ENCODE results near the gene UQCC3. TPM values are rescaled to one million over a fixed set of nuclear protein-coding genes. Genes with fewer than 3 reads are reported as not detected.

Gene UQCC3
- polyA plus RNA-seq, 1 of the 3 experiments (the other 2 are of a cell fraction): 24.8 TPM

DNA sequence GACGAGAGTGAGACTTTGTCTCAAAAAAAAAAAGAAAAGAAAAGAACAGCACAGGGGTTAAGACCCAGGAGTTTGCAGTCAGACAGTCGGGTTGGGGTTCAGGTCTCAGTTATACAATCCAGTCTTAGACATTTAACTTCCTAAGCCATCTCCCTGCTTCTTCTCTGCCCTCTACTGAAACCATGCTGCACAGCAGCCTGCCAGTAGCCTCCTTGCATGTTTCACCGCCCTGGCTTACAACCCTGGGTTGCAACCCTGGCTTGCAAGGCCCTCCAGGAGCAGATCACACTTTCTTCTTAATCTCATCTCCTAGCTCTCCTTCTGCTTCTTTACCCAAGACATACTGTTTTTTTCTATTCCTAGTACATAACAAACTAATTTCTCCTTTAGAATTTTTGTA lies 43.8 kb upstream of the UQCC3 start:
- CTCF ChIA-PET: interaction anchor here (1.4 kb wide), 1 partner anchor 203 kb away, joined by 3 read pairs; no protein-coding TSS in a partner anchor
- peaks cover 19% of the 10 kb centered on the region for H3F3A ChIP-seq (replicated peaks; ENCODE audit: insufficient read depth)
- TF ChIP-seq FOXM1 (IDR thresholded peaks at IDR 0.05; ENCODE audit: low read depth) (no peak), TCF12 (IDR thresholded peaks at IDR 0.05) (no peak), RXRA (IDR thresholded peaks at IDR 0.05; ENCODE audit: borderline replicate concordance, low read depth) (no peak), RAD21 (IDR thresholded peaks at IDR 0.05; ENCODE audit: low read length) (0 out of 2 replicates have a peak, but pooled peaks have one; percentile 19)
- TF ChIP-seq, protein P1, sequence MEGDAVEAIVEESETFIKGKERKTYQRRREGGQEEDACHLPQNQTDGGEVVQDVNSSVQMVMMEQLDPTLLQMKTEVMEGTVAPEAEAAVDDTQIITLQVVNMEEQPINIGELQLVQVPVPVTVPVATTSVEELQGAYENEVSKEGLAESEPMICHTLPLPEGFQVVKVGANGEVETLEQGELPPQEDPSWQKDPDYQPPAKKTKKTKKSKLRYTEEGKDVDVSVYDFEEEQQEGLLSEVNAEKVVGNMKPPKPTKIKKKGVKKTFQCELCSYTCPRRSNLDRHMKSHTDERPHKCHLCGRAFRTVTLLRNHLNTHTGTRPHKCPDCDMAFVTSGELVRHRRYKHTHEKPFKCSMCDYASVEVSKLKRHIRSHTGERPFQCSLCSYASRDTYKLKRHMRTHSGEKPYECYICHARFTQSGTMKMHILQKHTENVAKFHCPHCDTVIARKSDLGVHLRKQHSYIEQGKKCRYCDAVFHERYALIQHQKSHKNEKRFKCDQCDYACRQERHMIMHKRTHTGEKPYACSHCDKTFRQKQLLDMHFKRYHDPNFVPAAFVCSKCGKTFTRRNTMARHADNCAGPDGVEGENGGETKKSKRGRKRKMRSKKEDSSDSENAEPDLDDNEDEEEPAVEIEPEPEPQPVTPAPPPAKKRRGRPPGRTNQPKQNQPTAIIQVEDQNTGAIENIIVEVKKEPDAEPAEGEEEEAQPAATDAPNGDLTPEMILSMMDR (IDR thresholded peaks at IDR 0.05): 0 out of 2 replicates have a peak, but pooled peaks have one; percentile 9

DNA sequence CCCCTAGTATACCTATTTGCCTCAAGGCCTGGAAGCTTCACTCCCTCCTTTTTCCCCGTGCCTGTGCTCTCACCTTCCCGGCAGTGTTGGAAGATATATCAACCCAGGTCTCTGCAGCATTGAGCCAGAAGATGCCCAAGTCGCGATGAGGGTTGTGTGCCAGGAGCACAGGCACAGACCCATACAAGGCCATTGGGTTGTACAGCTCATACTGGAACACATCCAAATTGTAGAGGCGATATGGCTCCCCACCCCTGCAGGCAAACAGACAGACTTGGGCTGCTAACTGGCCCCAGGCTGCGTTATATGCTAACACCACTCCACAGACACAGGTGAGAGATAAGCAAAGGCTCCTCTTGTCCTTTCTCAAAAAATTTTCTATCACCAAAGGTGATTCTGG lies 39.0 kb upstream of the UQCC3 start:
- TF ChIP-seq ELF1 (IDR thresholded peaks at IDR 0.05) (no peak), SMC3 (IDR thresholded peaks at IDR 0.05; ENCODE audit: low read depth, low read length) (no peak), TEAD4 (IDR thresholded peaks at IDR 0.05; ENCODE audit: borderline replicate concordance, insufficient read depth) (no peak), JUND (IDR thresholded peaks at IDR 0.05) (no peak)
- TF ChIP-seq, protein P1 (IDR thresholded peaks at IDR 0.05): no peak
- no peaks in the 10 kb centered on the region for H3K9me2 ChIP-seq
- no peak overlapping the region for H3K27ac ChIP-seq (ENCODE audit: low read depth in 2 of 2, low read length in 1 of 2)
- H3K4me3 ChIP-seq (ENCODE audit: low read depth in 2 of 2, low read length in 1 of 2): no peak overlapping the region
- peaks cover 4% of the 10 kb centered on the region for H3F3A ChIP-seq (replicated peaks; ENCODE audit: insufficient read depth)
- 97% methylated on average over 6 of the region's 6 CpGs for WGBS (ENCODE audit: low lambda C conversion rate)
- H3K27me3 ChIP-seq (ENCODE audit: insufficient read depth): no peaks in the 10 kb centered on the region
- DNase-seq: no peak
- peaks cover 19% of the 10 kb centered on the region; the same call in 1 of the 2 replicates for H3K79me2 ChIP-seq (ENCODE audit: insufficient read depth)
- no peaks in the 10 kb centered on the region for H3K4me1 ChIP-seq (ENCODE audit: control insufficient read depth in 1 of 2, insufficient read depth in 2 of 2, low read depth in 1 of 2, low read length in 1 of 2)
- H3K9me3 ChIP-seq: no peaks in the 10 kb centered on the region
- no peaks in the 10 kb centered on the region for H4K20me1 ChIP-seq (ENCODE audit: insufficient read depth)
- no peak overlapping the region for H2AFZ ChIP-seq (ENCODE audit: low read depth)
- H3K36me3 ChIP-seq (replicated peaks in 1 of 2; ENCODE audit: control insufficient read depth in 1 of 2, insufficient read depth in 2 of 2, low read length in 1 of 2): peaks cover 51 to 67% of the 10 kb centered on the region in 2 experiments
- no peak overlapping the region for H3K4me2 ChIP-seq
- no peak overlapping the region for H3K9ac ChIP-seq
- POLR2A ChIA-PET: no interaction called here
- CTCF ChIA-PET: no interaction called here

More for the DNA sequence above, 43.8 kb upstream of the UQCC3 start:
- POLR2A ChIA-PET: no interaction called here
- H3K4me2 ChIP-seq: no peak overlapping the region
- no peaks in the 10 kb centered on the region for H4K20me1 ChIP-seq (ENCODE audit: insufficient read depth)
- H3K79me2 ChIP-seq (ENCODE audit: insufficient read depth): no peaks in the 10 kb centered on the region
- H3K9me3 ChIP-seq: no peaks in the 10 kb centered on the region
- no peaks in the 10 kb centered on the region for H3K9me2 ChIP-seq
- H2AFZ ChIP-seq (ENCODE audit: low read depth): no peak overlapping the region
- DNase-seq: no peak
- no peaks in the 10 kb centered on the region for H3K27me3 ChIP-seq (ENCODE audit: insufficient read depth)
- peaks cover 25 to 59% of the 10 kb centered on the region in 2 experiments for H3K36me3 ChIP-seq (replicated peaks in 1 of 2; ENCODE audit: control insufficient read depth in 1 of 2, insufficient read depth in 2 of 2, low read length in 1 of 2)
- no peak overlapping the region for H3K27ac ChIP-seq (ENCODE audit: low read depth in 2 of 2, low read length in 1 of 2)
- H3K4me1 ChIP-seq (ENCODE audit: control insufficient read depth in 1 of 2, insufficient read depth in 2 of 2, low read depth in 1 of 2, low read length in 1 of 2): no peaks in the 10 kb centered on the region
- 95% methylated on average over 3 of the region's 3 CpGs for WGBS (ENCODE audit: low lambda C conversion rate)
- no peak overlapping the region for H3K4me3 ChIP-seq (ENCODE audit: low read depth in 2 of 2, low read length in 1 of 2)
- no peak overlapping the region for H3K9ac ChIP-seq

All from SK-N-SH (cell line).